Suppressor macrophage treated with lipopolysaccharide for 1 hour (primary cell): ENCODE measurements around the gene C16orf92.
A peak's percentile ranks its signal among the peaks of the same experiment; 100 is the strongest.

Source experiments
- DNase-seq, 3 donors: peaks; one replicate each; pipeline ENCODE4 v3.0.0-alpha.2; 2020 to 2022

The C16orf92 gene

DNA sequence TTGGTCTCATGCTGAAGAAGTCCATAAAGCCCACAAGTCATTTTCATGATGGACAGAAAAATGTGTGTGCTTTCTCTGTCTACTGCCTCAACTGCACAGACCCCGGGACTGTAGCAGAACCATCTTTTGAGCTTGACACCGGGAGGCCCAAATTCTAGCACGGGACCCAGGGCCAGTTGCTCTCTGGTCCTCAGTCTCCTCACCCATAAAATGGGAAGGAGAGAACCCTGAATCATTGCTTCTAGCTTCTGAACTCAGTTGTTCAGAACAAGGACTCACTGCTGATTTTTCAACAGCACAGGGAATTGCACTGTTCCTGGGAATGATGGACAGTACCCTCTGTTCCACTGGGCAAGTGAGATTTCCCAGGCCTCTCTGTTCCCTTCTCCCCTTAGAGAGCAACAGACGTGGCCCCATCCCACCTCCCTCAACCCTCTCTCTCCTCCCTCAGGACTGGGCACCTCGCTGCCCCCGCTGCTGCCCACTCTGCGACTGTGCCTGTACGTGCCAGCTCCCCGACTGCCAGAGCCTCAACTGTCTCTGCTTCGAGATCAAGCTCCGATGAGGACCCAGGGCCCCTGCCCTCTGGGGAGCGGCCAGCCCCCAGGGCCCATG, 40.4 kb downstream of the C16orf92 start:
- no peak for DNase-seq

DNA sequence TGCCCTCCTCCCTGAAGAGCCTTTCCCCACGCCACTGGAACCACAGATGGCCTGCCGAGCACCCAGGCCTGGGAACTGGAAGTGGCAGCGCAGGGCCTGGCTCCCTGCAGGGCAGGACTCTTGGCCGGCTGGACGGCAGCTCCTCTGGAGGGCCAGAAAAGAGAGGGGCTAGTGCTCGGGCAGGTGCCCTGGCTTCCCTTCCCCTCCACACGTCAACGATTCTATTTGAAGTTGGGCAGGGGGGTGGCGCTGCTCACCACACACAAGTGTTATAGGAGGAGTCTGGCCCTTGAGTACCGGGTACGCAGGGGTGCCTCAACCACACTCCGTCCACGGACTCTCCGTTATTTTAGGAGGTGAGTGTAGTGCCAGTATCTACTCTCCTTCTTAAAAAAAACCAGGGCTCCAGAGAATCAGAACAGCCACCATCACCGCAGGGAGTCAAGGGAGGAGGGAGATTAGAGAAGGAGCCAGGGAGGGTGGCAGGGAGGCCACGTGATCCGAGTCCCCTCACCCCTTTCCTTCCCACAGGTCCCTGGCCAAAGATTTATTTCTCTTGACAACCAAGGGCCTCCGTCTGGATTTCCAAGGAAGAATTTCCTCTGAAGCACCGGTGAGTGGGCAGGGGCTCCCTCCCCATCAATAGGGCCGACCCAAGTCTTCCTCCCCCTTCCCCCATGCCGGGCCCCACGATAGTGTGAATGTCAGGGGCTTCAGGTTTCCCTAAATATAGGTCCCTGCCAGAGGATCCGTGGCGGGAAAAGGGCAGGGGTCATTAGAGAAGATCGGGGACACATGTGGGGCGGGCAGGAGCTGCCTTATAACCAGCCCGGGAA, 41.1 kb downstream of the C16orf92 start:
- DNase-seq: peak; percentile 52 to 71 (median 53)

DNA sequence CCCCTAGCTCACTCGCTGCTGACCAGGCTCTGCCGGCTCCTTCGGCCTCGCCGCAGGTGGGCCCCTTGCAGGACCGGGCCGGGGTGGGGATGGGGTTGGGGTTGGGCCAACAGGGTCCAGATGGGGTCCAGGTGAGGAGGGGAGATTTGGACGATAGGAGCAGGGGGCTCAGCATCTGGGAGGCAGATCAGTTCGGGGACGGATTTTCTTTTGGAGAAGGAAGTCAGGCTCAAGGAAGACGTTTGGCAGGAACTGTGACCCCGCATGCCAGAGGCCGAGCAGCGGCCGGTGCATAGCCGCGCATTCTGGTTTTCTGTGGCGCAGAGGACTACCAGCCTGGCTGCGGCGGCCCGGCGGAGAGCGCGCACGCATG, 41.7 kb downstream of the C16orf92 start:
- DNase-seq: no peak

DNA sequence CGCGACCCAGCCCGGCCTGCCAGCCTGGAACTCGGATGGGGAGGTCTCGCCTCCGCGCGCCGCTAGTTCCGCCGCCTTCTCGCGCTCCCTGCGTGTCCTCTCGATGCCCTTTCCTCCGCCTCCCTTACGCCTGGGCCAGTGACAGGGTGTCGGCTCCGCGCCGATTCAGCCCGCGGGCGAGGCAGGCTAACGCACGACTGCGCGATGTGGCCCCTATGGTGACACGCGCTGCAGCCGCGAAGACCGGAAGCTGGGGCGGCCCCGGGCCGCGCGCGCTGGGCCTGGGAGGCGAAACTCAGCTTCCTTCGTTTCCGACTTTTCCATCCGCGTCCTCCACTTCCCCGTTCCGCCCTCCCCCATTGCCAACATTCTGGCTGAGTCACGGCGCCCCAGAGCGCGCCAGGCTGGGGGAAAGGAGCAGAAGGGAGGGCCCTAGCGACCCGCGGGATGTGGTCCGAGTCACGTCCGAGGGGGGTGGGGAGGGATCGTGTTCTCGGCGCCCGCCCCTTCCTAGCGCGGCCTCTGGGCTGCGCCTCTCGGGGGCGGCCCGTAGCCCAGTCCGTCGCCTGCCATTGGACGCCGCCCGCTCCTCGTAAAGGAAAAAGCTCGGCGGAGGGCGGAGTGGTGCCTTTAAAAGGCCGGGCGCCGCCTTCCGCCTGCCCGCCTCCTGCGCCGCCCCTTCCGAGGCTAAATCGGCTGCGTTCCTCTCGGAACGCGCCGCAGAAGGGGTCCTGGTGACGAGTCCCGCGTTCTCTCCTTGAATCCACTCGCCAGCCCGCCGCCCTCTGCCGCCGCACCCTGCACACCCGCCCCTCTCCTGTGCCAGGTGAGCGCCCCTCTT, 42.3 kb downstream of the C16orf92 start, which contains the start of gene ALDOA:
ALDOA (plus strand) TSS at position 659 of the 841 bp plus-strand sequence. CDS start 1,138 bp downstream, outside the sequence.
- peak; percentile 99 for DNase-seq

GRCh38 chr16:30065943-30066760, 43.2 kb downstream of the C16orf92 start:
- peak; percentile 78 to 87 (median 83) for DNase-seq

DNA sequence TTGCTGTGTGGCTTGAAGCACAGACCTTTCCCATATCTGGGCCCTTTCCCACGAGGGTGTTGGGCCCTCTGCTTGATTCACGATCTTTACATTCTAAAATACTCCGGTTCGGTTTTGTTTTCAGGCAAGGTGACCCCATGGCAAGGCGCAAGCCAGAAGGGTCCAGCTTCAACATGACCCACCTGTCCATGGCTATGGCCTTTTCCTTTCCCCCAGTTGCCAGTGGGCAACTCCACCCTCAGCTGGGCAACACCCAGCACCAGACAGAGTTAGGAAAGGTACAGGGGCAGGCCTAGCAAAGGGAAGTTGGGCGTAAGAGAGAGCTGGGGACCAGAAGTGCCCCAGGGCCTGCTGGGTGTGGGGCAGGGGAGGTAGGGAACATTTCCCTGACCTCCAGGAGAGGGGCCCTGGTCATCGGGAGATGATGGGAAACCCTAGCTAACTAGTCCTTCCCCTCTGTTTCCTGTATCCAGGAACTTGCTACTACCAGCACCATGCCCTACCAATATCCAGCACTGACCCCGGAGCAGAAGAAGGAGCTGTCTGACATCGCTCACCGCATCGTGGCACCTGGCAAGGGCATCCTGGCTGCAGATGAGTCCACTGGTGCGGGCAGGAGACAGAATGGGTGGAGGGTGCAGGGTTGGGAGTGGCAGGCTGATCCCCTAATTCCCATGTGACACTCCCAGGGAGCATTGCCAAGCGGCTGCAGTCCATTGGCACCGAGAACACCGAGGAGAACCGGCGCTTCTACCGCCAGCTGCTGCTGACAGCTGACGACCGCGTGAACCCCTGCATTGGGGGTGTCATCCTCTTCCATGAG, 44.0 kb downstream of the C16orf92 start:
- DNase-seq: peak; percentile 46 to 58 (median 50)

DNA sequence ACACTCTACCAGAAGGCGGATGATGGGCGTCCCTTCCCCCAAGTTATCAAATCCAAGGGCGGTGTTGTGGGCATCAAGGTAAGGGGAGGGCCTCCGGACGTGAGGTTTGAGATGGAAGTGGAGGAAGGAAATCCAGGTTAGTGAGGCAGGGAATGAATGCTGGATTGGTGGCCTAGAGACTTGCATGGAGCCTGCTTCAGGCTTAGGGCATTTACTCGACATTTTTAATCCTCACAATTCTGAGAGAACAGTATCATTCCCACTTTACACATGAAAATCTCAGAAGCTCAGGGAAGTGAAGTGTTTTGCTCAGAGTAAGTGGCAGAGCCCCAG, 44.6 kb downstream of the C16orf92 start:
- DNase-seq: no peak

DNA sequence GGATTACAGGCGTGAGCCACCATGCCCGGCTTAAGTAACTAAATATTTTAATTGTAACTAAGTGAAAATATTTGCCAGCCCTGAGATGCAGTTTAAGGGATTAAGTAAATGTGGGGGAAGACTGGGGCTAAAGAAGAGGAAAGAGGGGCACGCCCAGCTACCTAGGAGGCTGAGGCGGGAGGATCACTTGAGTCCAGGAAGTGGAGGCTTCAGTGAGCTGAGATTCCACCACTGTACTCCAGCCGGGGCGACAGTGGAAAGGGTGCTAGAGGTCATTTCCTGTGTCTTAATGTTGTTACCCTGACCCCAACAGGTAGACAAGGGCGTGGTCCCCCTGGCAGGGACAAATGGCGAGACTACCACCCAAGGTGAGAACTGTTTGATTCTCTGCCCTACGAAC, 45.3 kb downstream of the C16orf92 start:
- DNase-seq: no peak

DNA sequence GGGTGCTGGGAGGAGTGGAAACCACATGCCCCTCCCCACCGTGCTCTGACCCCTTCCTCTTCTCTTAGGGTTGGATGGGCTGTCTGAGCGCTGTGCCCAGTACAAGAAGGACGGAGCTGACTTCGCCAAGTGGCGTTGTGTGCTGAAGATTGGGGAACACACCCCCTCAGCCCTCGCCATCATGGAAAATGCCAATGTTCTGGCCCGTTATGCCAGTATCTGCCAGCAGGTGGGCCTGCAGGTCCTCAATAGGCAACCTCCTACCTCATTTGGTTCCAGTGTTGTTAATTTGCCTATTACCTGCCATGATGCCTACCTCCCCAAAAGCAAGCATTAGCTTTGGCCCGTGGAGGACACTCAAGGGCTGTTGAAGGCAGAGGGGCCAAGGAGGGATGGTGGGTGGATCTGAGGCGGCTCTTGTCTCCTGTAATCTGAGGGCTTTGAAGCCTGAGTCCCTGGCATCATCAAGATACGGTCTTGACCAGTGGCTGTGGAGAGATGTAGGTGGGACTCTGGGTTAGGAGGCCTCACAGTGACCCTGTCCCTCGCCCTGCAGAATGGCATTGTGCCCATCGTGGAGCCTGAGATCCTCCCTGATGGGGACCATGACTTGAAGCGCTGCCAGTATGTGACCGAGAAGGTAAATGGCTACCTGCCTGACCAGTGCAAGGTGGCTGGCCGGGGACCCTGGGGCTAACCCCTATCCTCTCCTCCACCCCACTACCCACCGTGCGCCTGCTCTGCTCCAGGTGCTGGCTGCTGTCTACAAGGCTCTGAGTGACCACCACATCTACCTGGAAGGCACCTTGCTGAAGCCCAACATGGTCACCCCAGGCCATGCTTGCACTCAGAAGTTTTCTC, 46.0 kb downstream of the C16orf92 start:
- peak in 2 of 3 donors; percentile 48 to 61 for DNase-seq

GRCh38 chr16:30069611-30070462, 46.8 kb downstream of the C16orf92 start:
- DNase-seq: no peak

- no peak for DNase-seq
These were observed 47.5 kb downstream of the C16orf92 start for GRCh38 chr16:30070490-30070889.
